ENCODE data around the gene MYO1A. TPM values are rescaled to one million over a fixed set of nuclear protein-coding genes. Genes with fewer than 3 reads are reported as not detected.

The MYO1A gene
- total and polyA plus RNA-seq, 10 of the 15 experiments (the other 5 are each of a cell fraction or from before 2014, with no cell fraction given), result 0.01 to 0.34 (median 0.15) TPM; not detected in 2

DNA sequence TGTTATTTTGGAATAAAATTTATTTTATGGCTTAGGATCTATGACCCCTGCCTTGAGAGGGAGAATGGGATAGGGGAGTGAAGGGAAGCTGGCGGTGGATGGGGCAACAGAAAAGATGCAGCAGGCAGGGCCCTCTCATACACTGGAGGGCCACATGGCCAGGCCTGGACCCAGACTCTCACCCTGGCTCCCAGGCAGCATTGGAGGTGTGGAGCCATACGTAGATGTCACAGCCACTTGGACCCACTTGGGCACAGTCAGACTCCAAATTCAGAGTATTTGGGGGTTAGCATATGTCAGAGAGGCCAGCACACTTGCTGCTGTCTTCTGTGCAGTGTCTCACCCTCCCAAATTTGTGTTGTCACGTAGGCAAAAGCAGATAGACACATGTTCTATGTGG, 45.5 kb upstream of the MYO1A start:
- ChIA-PET SMC1A (ENCODE audit: uncharacterized antibody, unreplicated experiment) (interaction anchor here (1.7 to 10.4 kb wide), 3 partner anchors 13 to 24 kb away, joined by 4 to 169 read pairs (median 120); partner anchors contain the start of gene STAT6), RAD21 (ENCODE audit: unreplicated experiment) (interaction anchor here (5.1 kb wide), 1 partner anchor 15 kb away, joined by 125 read pairs; the partner anchor contains the start of gene STAT6), POLR2A (interaction anchor here (1.0 to 7.6 kb wide), 4 partner anchors 15 to 30 kb away, joined by 3 to 74 read pairs (median 21); partner anchors contain the start of genes NEMP1 and STAT6), CTCF (interaction anchor here (1.0 to 4.2 kb wide), 3 partner anchors 14 to 26 kb away, joined by 3 to 22 read pairs (median 14); partner anchors contain the start of gene STAT6)
- H3K79me2 ChIP-seq (ENCODE audit: control insufficient read depth, insufficient read depth, low read length), result peaks cover 21% of the 10 kb centered on the region
- peaks cover 17 to 35% of the 10 kb centered on the region in 2 experiments for H3K36me3 ChIP-seq (ENCODE audit: control insufficient read depth in 2 of 2, insufficient read depth in 2 of 2, low read length in 1 of 2)
- peak overlapping the region; percentile 33 for H3K27ac ChIP-seq (ENCODE audit: control insufficient read depth, insufficient read depth)
- H3K4me3 ChIP-seq, result no peak overlapping the region
- H2AFZ ChIP-seq (ENCODE audit: control insufficient read depth, low read depth, low read length), result no peak overlapping the region
- H3K27me3 ChIP-seq (replicated peaks in 1 of 2; ENCODE audit: control insufficient read depth in 2 of 2, insufficient read depth in 2 of 2, low read length in 1 of 2), result no peaks in the 10 kb centered on the region
- intact Hi-C loops (cut with micrococcal nuclease; ENCODE audit: unreplicated experiment), result no loop called here
- BruUV-seq (replicated peaks), result no TSS peak
- in situ Hi-C loops (cut with MboI), result no loop called here
- H3K4me2 ChIP-seq (ENCODE audit: control insufficient read depth, insufficient read depth), result no peak overlapping the region
- WGBS (ENCODE audit: insufficient coverage, insufficient replicate concordance, low lambda C conversion rate, missing lambda C conversion rate), result 96% methylated on average over 3 of the region's 3 CpGs
- H3K4me1 ChIP-seq (ENCODE audit: control insufficient read depth, insufficient read depth, low read length), result peaks cover 35% of the 10 kb centered on the region
- no peak for TF ChIP-seq MTA2 (IDR thresholded peaks at IDR 0.05; ENCODE audit: low read depth)
- 0 out of 2 replicates have a peak, but pooled peaks have one; percentile 24 for TF ChIP-seq POLR2A (IDR thresholded peaks at IDR 0.05; ENCODE audit: low read depth, low read length)
- no peak for TF ChIP-seq ZNF207 (IDR thresholded peaks at IDR 0.05; ENCODE audit: borderline replicate concordance)
- TF ChIP-seq, protein P1, sequence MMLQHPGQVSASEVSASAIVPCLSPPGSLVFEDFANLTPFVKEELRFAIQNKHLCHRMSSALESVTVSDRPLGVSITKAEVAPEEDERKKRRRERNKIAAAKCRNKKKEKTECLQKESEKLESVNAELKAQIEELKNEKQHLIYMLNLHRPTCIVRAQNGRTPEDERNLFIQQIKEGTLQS (IDR thresholded peaks at IDR 0.05; ENCODE audit: borderline replicate concordance, extremely low read depth, low read depth, low read length), result no peak
- TF ChIP-seq CHD1 (IDR thresholded peaks at IDR 0.05; ENCODE audit: low read depth, low read length), result no peak
- TF ChIP-seq RFX5 (IDR thresholded peaks at IDR 0.05; ENCODE audit: low read depth, low read length), result no peak
- TF ChIP-seq BCL11A (IDR thresholded peaks at IDR 0.05; ENCODE audit: low read depth, low read length), result no peak
- no peaks in the 10 kb centered on the region for H3K9me3 ChIP-seq (replicated peaks; ENCODE audit: control insufficient read depth, insufficient read depth, low read length)
- H3K9ac ChIP-seq (ENCODE audit: control insufficient read depth, insufficient read depth, low read length), result no peak overlapping the region
- FAIRE-seq (no peak), DNase-seq (ENCODE audit: low read depth, low spot score) (no peak), ATAC-seq (no peak)
- no peaks in the 10 kb centered on the region for H4K20me1 ChIP-seq (ENCODE audit: control insufficient read depth, insufficient read depth)

All from GM12878 (cell line).